K562 (cell line): Measurements from ENCODE around the gene CRPPA. TPM values are rescaled to one million over a fixed set of nuclear protein-coding genes. Genes with fewer than 3 reads are reported as not detected.

Source experiments
- CXXC5 ChIP-seq: fragments of 250-450 bp; sonication (Bioruptor Pico); IDR thresholded peaks from 2 replicates; pipeline ENCODE4 v1.8.0; 2022; ENCODE audit warnings: inconsistent platforms, mild to moderate bottlenecking, moderate library complexity
- ELF2 ChIP-seq: fragments of 250-450 bp; sonication (Bioruptor Pico); IDR thresholded peaks from 2 replicates; pipeline ENCODE4 v1.5.0; 2021; ENCODE audit warnings: mild to moderate bottlenecking
- ELK3 ChIP-seq: fragments of 450-650 bp; formaldehyde crosslinking; IDR thresholded peaks from 2 replicates; pipeline ENCODE4 v1.4.0; 2020; ENCODE audit warnings: mild to moderate bottlenecking
- FIP1L1 ChIP-seq: fragments of 200-400 bp; formaldehyde crosslinking; IDR thresholded peaks from 2 replicates; pipeline ENCODE4 v1.6.1; 2018; ENCODE audit warnings: mild to moderate bottlenecking, low read depth, low read length; ENCODE audit not compliant: poor library complexity, severe bottlenecking
- MGA ChIP-seq: fragments of 450-650 bp; IDR thresholded peaks from 2 replicates; pipeline ENCODE4 v1.6.1; 2016; ENCODE audit warnings: mild to moderate bottlenecking, moderate library complexity
- NBN ChIP-seq: fragments of 450-650 bp; IDR thresholded peaks from 2 replicates; pipeline ENCODE4 v1.6.1; 2016; ENCODE audit warnings: low read depth, mild to moderate bottlenecking
- RFX7 ChIP-seq: fragments of 250-450 bp; sonication (Bioruptor Pico); IDR thresholded peaks from 2 replicates; pipeline ENCODE4 v1.5.1; 2021; ENCODE audit warnings: mild to moderate bottlenecking
- THRA ChIP-seq: fragments of 450-650 bp; IDR thresholded peaks from 2 replicates; pipeline ENCODE4 v1.6.1; 2017; ENCODE audit warnings: mild to moderate bottlenecking, moderate library complexity
- ZNF140 ChIP-seq: fragments of 250-450 bp; sonication (Bioruptor Pico); IDR thresholded peaks from 2 replicates; pipeline ENCODE4 v1.8.0; 2021; ENCODE audit warnings: moderate library complexity, mild to moderate bottlenecking, inconsistent platforms
- ZNF239 ChIP-seq: fragments of 250-450 bp; sonication (Bioruptor Pico); IDR thresholded peaks from 2 replicates; pipeline ENCODE4 v1.4.0; 2020; ENCODE audit warnings: mild to moderate bottlenecking
- ZNF311 ChIP-seq: fragments of 250-450 bp; sonication (Bioruptor Pico); IDR thresholded peaks from 2 replicates; pipeline ENCODE4 v1.4.0; 2020; ENCODE audit warnings: mild to moderate bottlenecking, moderate library complexity
- ZNF75A ChIP-seq: fragments of 450-650 bp; formaldehyde crosslinking; IDR thresholded peaks from 2 replicates; pipeline ENCODE4 v1.4.0; 2020; ENCODE audit warnings: mild to moderate bottlenecking
- polyA plus RNA-seq, 8 experiments: library from polyadenylated mRNA; depleted of rRNA in 4 of 8; stranded (reverse) in 5 of 8; unstranded in 3 of 8; fragments of >200 nt; fragmentation: Nextera tagmentation in 2 of 8; fragmentation: Illumina TruSeq in 1 of 8; extraction: Ambion mirVana in 2 of 8; extraction: Trizol in 1 of 8; gene quantifications; 2 replicates each; pipeline versions ENCODE4 v1.2.1 to v1.2.3, GENCODE V29; 2011 to 2014; ENCODE audit warnings: inconsistent platforms in 1 of 8, missing spikeins in 1 of 8
- total RNA-seq, 7 experiments: library from RNA; depleted of rRNA in 6 of 7; stranded (reverse); fragments of >200 nt in 6 of 7; fragmentation: Illumina TruSeq in 2 of 7; extraction: Trizol in 2 of 7; gene quantifications; 2 replicates each; pipeline versions ENCODE4 v1.2.1 to v1.2.3, GENCODE V29; 2011 to 2021; ENCODE audit warnings: low replicate concordance in 1 of 7

CRPPA gene
- total and polyA plus RNA-seq, 9 of the 15 experiments (the other 6 are each of a cell fraction or from before 2014, with no cell fraction given) = 3.9 to 14.4 (median 7.8) TPM

GRCh38 chr7:16433568-16434122, 12.3 kb upstream of the CRPPA start (continued):
- TF ChIP-seq MGA = no peak
- TF ChIP-seq ELF2 = no peak
- TF ChIP-seq FIP1L1 = no peak
- TF ChIP-seq ZNF75A (CRISPR knock-in tag) = no peak
- TF ChIP-seq ZNF311 (CRISPR knock-in tag) = no peak
- TF ChIP-seq ZNF239 (CRISPR knock-in tag) = peak; percentile 36; the same call in 1 of the 2 replicates
- TF ChIP-seq ZNF140 (CRISPR knock-in tag) = no peak
- TF ChIP-seq THRA = no peak
- TF ChIP-seq CXXC5 (CRISPR knock-in tag) = peak; percentile 33; the same call in 1 of the 2 replicates
- TF ChIP-seq RFX7 (CRISPR knock-in tag) = no peak
- no peak for TF ChIP-seq NBN
- TF ChIP-seq ELK3 (CRISPR knock-in tag) = no peak
